GM12878 (cell line): Measurements from ENCODE around the gene ST6GALNAC3. TPM values are rescaled to one million over a fixed set of nuclear protein-coding genes. Genes with fewer than 3 reads are reported as not detected.

Experiments
- ATAC-seq: fragments of 200-7000 bp; cut with Tn5 transposase; 3 replicates; pipeline ENCODE4 v1.9.1; 2020; ENCODE audit warnings: mild to moderate bottlenecking, moderate library complexity
- BruUV-seq: library from RNA; stranded (reverse); fragments of 400-500 nt; replicated peaks from 2 replicates; lab custom pipeline; 2021; lab: Mats Ljungman, UMichigan
- CTCF ChIA-PET: fragments of 300-600 bp; sonication (Branson Sonifier 250); formaldehyde crosslinking; extraction: SDS; loops from one replicate; lab custom pipeline; 2021; ENCODE audit warnings: inconsistent platforms; lab: Yijun Ruan, JAX
- POLR2A ChIA-PET: fragments of 350-600 bp; formaldehyde crosslinking; extraction: SDS; loops from one replicate; lab custom pipeline; 2021; ENCODE audit warnings: inconsistent platforms; lab: Charles Lee
- RAD21 ChIA-PET: fragments of 300-600 bp; sonication (Branson Sonifier 250); formaldehyde crosslinking; loops from one replicate; lab custom pipeline; 2023; ENCODE audit warnings: antibody characterized with exemption; ENCODE audit not compliant: unreplicated experiment; lab: Charles Lee
- SMC1A ChIA-PET: fragments of 300-600 bp; sonication (Branson Sonifier 250); formaldehyde crosslinking; loops from one replicate; lab custom pipeline; 2023; ENCODE audit not compliant: unreplicated experiment, uncharacterized antibody; lab: Charles Lee
- DNase-seq: peaks from one replicate; pipeline ENCODE4 v3.0.0-alpha.2; 2011; ENCODE audit warnings: low read depth, low spot score
- FAIRE-seq: peaks from 3 replicates; lab custom pipeline; 2011; peaks lifted over from hg19 to GRCh38; lab: Jason Lieb, UNC
- H2AFZ ChIP-seq: 2 replicates; pipeline ENCODE4 v1.6.0; 2011; ENCODE audit warnings: low read depth, low read length, control low read depth; ENCODE audit not compliant: control insufficient read depth
- H3K27ac ChIP-seq: 2 replicates; pipeline ENCODE4 v1.5.1; 2011; ENCODE audit warnings: control low read depth; ENCODE audit not compliant: control insufficient read depth, insufficient read depth
- H3K27me3 ChIP-seq, 2 experiments: replicated peaks in 1 of 2; 2 replicates each; pipeline versions ENCODE4 v1.6.0 to v1.6.1; 2011; ENCODE audit warnings: low read length in 1 of 2; ENCODE audit not compliant: control insufficient read depth in 2 of 2, insufficient read depth in 2 of 2
- H3K36me3 ChIP-seq, 2 experiments: 2 replicates each; pipeline ENCODE4 v1.5.1; 2011; ENCODE audit warnings: low read length in 1 of 2; ENCODE audit not compliant: control insufficient read depth in 2 of 2, insufficient read depth in 2 of 2
- H3K4me1 ChIP-seq: 2 replicates; pipeline ENCODE4 v1.6.1; 2011; ENCODE audit warnings: mild to moderate bottlenecking, low read length, moderate library complexity, mixed read lengths; ENCODE audit not compliant: control insufficient read depth, insufficient read depth
- H3K4me2 ChIP-seq: 2 replicates; pipeline ENCODE4 v1.6.0; 2011; ENCODE audit warnings: control low read depth; ENCODE audit not compliant: control insufficient read depth, insufficient read depth
- H3K4me3 ChIP-seq: fragments of 200-600 bp; sonication (generic); 2 replicates; pipeline ENCODE4 v1.5.1; 2016
- H3K79me2 ChIP-seq: 2 replicates; pipeline ENCODE4 v1.6.0; 2011; ENCODE audit warnings: low read length; ENCODE audit not compliant: control insufficient read depth, insufficient read depth
- H3K9ac ChIP-seq: 2 replicates; pipeline ENCODE4 v1.8.0; 2011; ENCODE audit warnings: low read length, control low read depth, mixed read lengths; ENCODE audit not compliant: control insufficient read depth, insufficient read depth
- H3K9me3 ChIP-seq: replicated peaks from 3 replicates; pipeline ENCODE4 v1.5.1; 2011; ENCODE audit warnings: mild to moderate bottlenecking, low read length; ENCODE audit not compliant: control insufficient read depth, insufficient read depth
- H4K20me1 ChIP-seq: 2 replicates; pipeline ENCODE4 v1.6.0; 2011; ENCODE audit not compliant: control insufficient read depth, insufficient read depth
- ZBTB11 ChIP-seq: fragments of 450-650 bp; formaldehyde crosslinking; IDR thresholded peaks from 2 replicates; pipeline ENCODE4 v1.5.0; 2022; ENCODE audit warnings: mild to moderate bottlenecking, missing genetic modification characterization
- ZNF207 ChIP-seq: fragments of 450-650 bp; IDR thresholded peaks from 2 replicates; pipeline ENCODE4 v1.6.1; 2014; ENCODE audit warnings: antibody characterized with exemption, mild to moderate bottlenecking, borderline replicate concordance
- ZNF274 ChIP-seq: IDR thresholded peaks from one replicate; pipeline ENCODE4 v1.8.0; 2011; ENCODE audit not compliant: insufficient read length, insufficient read depth
- ZNF687 ChIP-seq: fragments of 450-650 bp; IDR thresholded peaks from 2 replicates; pipeline ENCODE4 v1.6.1; 2017; ENCODE audit warnings: mild to moderate bottlenecking, moderate library complexity
- WGBS: methylation state at CpG from one replicate; pipeline ENCODE4 v1.1.6; 2016; ENCODE audit warnings: low lambda C conversion rate; ENCODE audit not compliant: insufficient replicate concordance, insufficient coverage; ENCODE audit errors: missing lambda C conversion rate; 5-methylcytosine and 5-hydroxymethylcytosine counted together
- in situ Hi-C: fragments of 300-500 bp; cut with MboI; formaldehyde crosslinking; loops from 9 replicates; pipeline ENCODE4 v1.14.3; 2018; ENCODE audit warnings: mixed read lengths
- intact Hi-C: fragments of 100-400 bp; cut with micrococcal nuclease; formaldehyde crosslinking; loops from one replicate; pipeline ENCODE4 v1.14.2; 2022; ENCODE audit not compliant: unreplicated experiment
- polyA plus RNA-seq, 11 experiments: library from polyadenylated mRNA; depleted of rRNA in 4 of 11; unstranded in 6 of 11; stranded (reverse) in 5 of 11; fragments of >200 nt; fragmentation: Nextera tagmentation in 4 of 11; fragmentation: Illumina TruSeq in 1 of 11; extraction: Ambion mirVana in 4 of 11; extraction: Trizol in 1 of 11; gene quantifications; 1 replicate in 1 of 11; 2 replicates in 10 of 11; pipeline versions ENCODE4 v1.2.1 to v1.2.3, GENCODE V29; 2011 to 2016; ENCODE audit warnings: inconsistent platforms in 2 of 11, missing spikeins in 2 of 11, low read depth in 1 of 11
- total RNA-seq, 4 experiments: library from RNA; depleted of rRNA in 3 of 4; stranded (reverse); fragments of >200 nt in 3 of 4; fragmentation: Illumina TruSeq in 1 of 4; extraction: Trizol in 1 of 4; gene quantifications; 2 replicates each; pipeline versions ENCODE4 v1.2.1 to v1.2.3, GENCODE V29; 2013 to 2021

Gene ST6GALNAC3
- total and polyA plus RNA-seq, 10 of the 15 experiments (the other 5 are each of a cell fraction or from before 2014, with no cell fraction given) = 0.04 to 0.68 (median 0.18) TPM; not detected in 3

- TF ChIP-seq ZNF687 = no peak
Measured at GRCh38 chr1:76140227-76140626, 65.7 kb downstream of the ST6GALNAC3 start (continued).

- no peak overlapping the region for H3K27ac ChIP-seq
- H2AFZ ChIP-seq = no peak overlapping the region
- no peaks in the 10 kb centered on the region for H3K9me3 ChIP-seq
- H3K4me2 ChIP-seq = no peak overlapping the region
- POLR2A ChIA-PET = no interaction called here
- no peaks in the 10 kb centered on the region for H3K36me3 ChIP-seq
- intact Hi-C loops (no loop called here), in situ Hi-C loops (no loop called here)
- BruUV-seq = no TSS peak
- CTCF ChIA-PET = no interaction called here
- H3K4me1 ChIP-seq = no peaks in the 10 kb centered on the region
- SMC1A ChIA-PET = no interaction called here
- no peaks in the 10 kb centered on the region for H3K27me3 ChIP-seq
- no peak overlapping the region for H3K4me3 ChIP-seq
- H3K9ac ChIP-seq = no peak overlapping the region
- H4K20me1 ChIP-seq = no peaks in the 10 kb centered on the region
- TF ChIP-seq ZBTB11 (no peak), ZNF207 (no peak), ZNF274 (no peak)
- RAD21 ChIA-PET = no interaction called here
- no peak for DNase-seq
- no peak for ATAC-seq
- H3K79me2 ChIP-seq = no peaks in the 10 kb centered on the region
- no peak for FAIRE-seq
- WGBS = 51% methylated on average over 2 of the region's 2 CpGs
Measured at GRCh38 chr1:76141929-76142328, 67.4 kb downstream of the ST6GALNAC3 start.
